GM12891 (cell line): ENCODE results near the gene SUCO.

Source experiments
- DNase-seq: peaks from one replicate; pipeline ENCODE4 v3.0.0; 2011; ENCODE audit warnings: low spot score; ENCODE audit not compliant: insufficient read length
- FAIRE-seq: peaks from 2 replicates; lab custom pipeline; 2011; peaks lifted over from hg19 to GRCh38; lab: Jason Lieb, UNC
- PAX5 ChIP-seq: IDR thresholded peaks from 2 replicates; pipeline ENCODE4 v1.6.1; 2011; ENCODE audit warnings: low read length, moderate library complexity, mild to moderate bottlenecking; ENCODE audit not compliant: insufficient read depth, severe bottlenecking
- POLR2A ChIP-seq: IDR thresholded peaks from 2 replicates; pipeline ENCODE4 v1.6.1; 2011; ENCODE audit warnings: low read depth, low read length, control low read depth
- POLR2AphosphoS5 ChIP-seq: IDR thresholded peaks from 2 replicates; pipeline ENCODE4 v1.6.1; 2011; ENCODE audit warnings: low read depth, low read length, control low read depth
- POU2F2 ChIP-seq: IDR thresholded peaks from 2 replicates; pipeline ENCODE4 v1.6.1; 2011; ENCODE audit warnings: low read depth, mild to moderate bottlenecking, control low read depth, low read length, moderate library complexity
- SPI1 ChIP-seq: IDR thresholded peaks from 2 replicates; pipeline ENCODE4 v1.6.1; 2011; ENCODE audit warnings: low read depth, low read length, control low read depth
- TAF1 ChIP-seq: IDR thresholded peaks from 2 replicates; pipeline ENCODE4 v1.6.1; 2011; ENCODE audit warnings: low read depth, low read length, control low read depth

Gene SUCO

DNA sequence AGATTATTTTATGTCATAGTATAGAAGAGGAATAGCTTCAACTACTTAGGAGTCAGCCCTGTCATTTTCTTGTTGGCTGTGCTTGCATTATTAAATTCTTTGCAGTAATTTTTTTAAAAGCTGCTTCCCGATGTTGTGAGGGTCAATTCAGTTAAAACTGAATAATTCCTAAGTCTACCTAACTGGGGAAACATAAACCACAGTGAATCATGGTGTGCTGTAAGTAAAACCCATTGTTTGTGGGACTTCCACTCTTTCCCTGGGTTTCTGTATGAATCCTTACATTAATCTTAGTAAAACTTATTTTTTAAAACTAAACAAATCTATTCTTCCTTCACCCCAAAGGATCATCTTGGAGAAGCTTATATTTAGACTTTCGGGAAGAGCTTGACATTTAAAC is 4.4 kb downstream of the SUCO start:
- DNase-seq: no peak
- FAIRE-seq: no peak
- TF ChIP-seq PAX5 (no peak), SPI1 (no peak), POU2F2 (no peak), POLR2AphosphoS5 (no peak), TAF1 (no peak), POLR2A (no peak)

- DNase-seq (no peak), FAIRE-seq (peak; percentile 31)
Observed at GRCh38 chr1:172537827-172538391, 5.0 kb downstream of the SUCO start.

GRCh38 chr1:172540635-172541034 is 7.7 kb downstream of the SUCO start:
- TF ChIP-seq SPI1: no peak
- TF ChIP-seq POLR2AphosphoS5: no peak
- no peak for TF ChIP-seq POU2F2
- TF ChIP-seq PAX5: no peak
- no peak for TF ChIP-seq POLR2A
- no peak for TF ChIP-seq TAF1
- DNase-seq (no peak), FAIRE-seq (peak; percentile 31)

More at GRCh38 chr1:172537827-172538391, 5.0 kb downstream of the SUCO start:
- TF ChIP-seq PAX5 (no peak), TAF1 (no peak), POLR2AphosphoS5 (no peak)

- no peak for TF ChIP-seq SPI1
- TF ChIP-seq PAX5: no peak
- no peak for TF ChIP-seq POLR2AphosphoS5
- no peak for TF ChIP-seq POU2F2
- no peak for TF ChIP-seq TAF1
- FAIRE-seq (no peak), DNase-seq (no peak)
Observed at GRCh38 chr1:172544481-172545104, 11.6 kb downstream of the SUCO start.

DNA sequence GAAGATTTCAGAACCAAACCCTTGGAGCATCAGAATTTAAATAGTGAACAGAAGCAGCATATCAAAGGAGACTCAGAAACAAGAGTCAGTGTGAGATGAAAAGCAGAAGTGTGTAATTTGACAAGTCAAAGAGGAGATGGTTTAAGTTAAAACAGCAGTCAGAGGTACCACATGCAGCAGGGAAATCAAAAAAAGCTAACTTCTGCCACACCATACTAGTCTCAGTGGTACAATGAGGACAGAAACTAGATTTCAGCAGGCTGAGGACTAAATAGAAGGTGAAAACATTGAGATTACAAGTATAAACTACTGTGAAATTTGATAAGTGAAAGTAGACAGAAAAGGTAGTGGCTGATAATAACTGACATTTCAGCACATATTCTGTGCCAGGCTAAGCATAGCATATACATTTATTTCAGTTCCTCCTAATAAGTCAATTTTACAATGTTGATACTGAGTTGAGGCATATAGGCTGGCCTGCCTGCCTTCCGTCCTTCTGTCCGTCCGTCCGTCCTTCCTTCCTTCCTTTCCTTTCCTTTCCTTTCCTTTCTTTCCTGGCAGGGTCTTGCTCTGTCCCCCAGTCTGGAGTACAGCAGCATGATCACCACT is 12.6 kb downstream of the SUCO start:
- FAIRE-seq (peak; percentile 76), DNase-seq (no peak)
- TF ChIP-seq POLR2AphosphoS5 (no peak), POLR2A (no peak), SPI1 (peak; percentile 93), TAF1 (no peak)

GRCh38 chr1:172547071-172547470 is 14.1 kb downstream of the SUCO start:
- FAIRE-seq (no peak), DNase-seq (no peak)
- no peak for TF ChIP-seq POU2F2
- no peak for TF ChIP-seq TAF1
- TF ChIP-seq PAX5: no peak
- no peak for TF ChIP-seq POLR2AphosphoS5
- no peak for TF ChIP-seq SPI1
- TF ChIP-seq POLR2A: no peak

- TF ChIP-seq TAF1: no peak
- DNase-seq (no peak), FAIRE-seq (no peak)
Observed at GRCh38 chr1:172549621-172550280, 16.8 kb downstream of the SUCO start.

DNA sequence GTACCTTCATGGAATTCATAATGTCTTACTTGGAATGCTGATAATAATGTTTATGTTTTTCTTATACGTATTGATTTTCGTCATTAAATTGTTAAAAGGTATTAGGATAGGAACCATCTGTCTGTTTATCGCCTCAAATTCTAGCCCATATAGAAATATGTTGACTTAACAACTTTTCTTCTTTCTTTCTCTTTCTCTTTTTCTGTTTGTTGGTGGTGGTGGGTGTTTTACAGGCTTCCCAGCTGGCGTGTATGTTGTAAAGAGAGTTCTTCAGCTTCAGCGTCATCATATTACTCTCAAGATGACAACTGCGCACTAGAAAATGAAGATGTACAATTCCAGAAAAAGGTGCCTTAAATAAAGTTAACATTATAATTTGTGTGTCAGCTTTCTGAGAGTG is 18.3 kb downstream of the SUCO start:
- FAIRE-seq (no peak), DNase-seq (no peak)
- TF ChIP-seq POLR2A (no peak), PAX5 (no peak), TAF1 (no peak), POU2F2 (no peak), POLR2AphosphoS5 (no peak)

GRCh38 chr1:172554915-172555314 is 22.0 kb downstream of the SUCO start:
- DNase-seq (no peak), FAIRE-seq (no peak)
- TF ChIP-seq POU2F2: no peak
- no peak for TF ChIP-seq POLR2A
- TF ChIP-seq TAF1: no peak
- no peak for TF ChIP-seq POLR2AphosphoS5
- TF ChIP-seq SPI1: no peak
- no peak for TF ChIP-seq PAX5

- DNase-seq (no peak), FAIRE-seq (no peak)
- TF ChIP-seq TAF1 (no peak), SPI1 (no peak), POU2F2 (no peak), POLR2A (no peak), PAX5 (no peak), POLR2AphosphoS5 (no peak)
Observed at GRCh38 chr1:172556461-172556860, 23.5 kb downstream of the SUCO start.
